ENCODE data around the gene CTF1. TPM values are rescaled to one million over a fixed set of nuclear protein-coding genes. Genes with fewer than 3 reads are reported as not detected.

Gene CTF1
- total RNA-seq, 1 experiment from 2014 or later, result 1.4 TPM

DNA sequence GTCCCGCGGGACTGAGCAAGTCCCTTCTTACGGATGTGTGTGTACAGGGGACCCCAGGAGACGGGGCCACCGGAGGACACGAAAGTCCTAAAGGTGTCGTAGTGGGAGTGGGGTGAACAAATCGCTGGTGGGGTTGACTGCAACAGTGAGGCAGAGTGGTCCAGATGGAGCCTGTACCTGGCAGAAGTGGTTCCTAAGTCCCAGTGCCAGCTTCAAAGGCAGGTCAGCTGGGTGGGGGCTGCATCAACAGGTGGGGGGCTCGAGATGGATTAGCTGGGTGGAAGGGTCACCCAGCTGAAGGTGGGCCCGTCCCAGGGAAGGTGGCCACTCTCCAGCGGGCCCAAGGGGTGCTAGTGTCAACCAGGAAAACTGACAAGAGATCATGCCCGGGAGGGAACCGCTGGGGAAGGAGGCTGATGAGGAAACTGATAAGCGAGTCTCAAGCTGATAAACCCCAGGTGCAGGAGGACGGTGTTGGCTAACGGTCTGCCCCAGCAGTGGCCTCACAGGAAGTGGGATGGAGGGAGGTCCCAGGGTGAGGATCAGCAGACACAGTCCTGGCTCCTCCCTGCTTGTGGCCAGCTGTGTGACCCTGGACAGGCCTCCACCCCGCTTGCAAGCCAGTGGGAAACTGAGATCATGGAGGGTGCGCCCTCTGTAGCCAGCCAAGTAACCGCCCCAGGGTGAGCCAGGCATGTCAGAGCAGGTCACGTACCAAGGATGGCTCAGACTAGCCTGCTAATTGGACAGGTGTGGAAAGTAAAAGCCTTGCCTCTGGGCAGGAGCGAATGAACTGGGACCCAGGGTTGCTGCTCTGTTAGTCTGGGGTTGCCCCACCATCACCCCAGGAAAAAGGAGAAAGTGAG lies 53.5 kb downstream of the CTF1 start:
- intact Hi-C loops (cut with micrococcal nuclease), result loop anchor here (10.0 kb wide), 2 partner anchors 145 to 495 kb away; partner anchors contain the start of genes VKORC1 and ZNF843
- Histone ChIP-seq H3K9me3 (ENCODE audit: control insufficient read depth in 1 of 2, insufficient read depth in 1 of 2, low read depth in 1 of 2, low read length in 2 of 2) (no peaks in the 10 kb centered on the region), H3K79me2 (ENCODE audit: insufficient read depth, low read length) (peaks cover 3% of the 10 kb centered on the region; the same call in 1 of the 2 replicates), H3K4me3 (replicated peaks in 1 of 2; ENCODE audit: low read depth in 1 of 2, low read length in 2 of 2) (peak overlapping the region; percentile 65 to 77), H3K9ac (ENCODE audit: low read length) (peak overlapping the region; percentile 82), H3K4me1 (ENCODE audit: control insufficient read depth in 1 of 2, insufficient read depth in 2 of 2, low read length in 2 of 2) (peaks cover 21 to 43% of the 10 kb centered on the region in 2 experiments), H3K9me2 (ENCODE audit: insufficient read depth) (no peaks in the 10 kb centered on the region), H4K20me1 (ENCODE audit: insufficient read depth) (no peaks in the 10 kb centered on the region), H3K4me2 (ENCODE audit: low read length) (peak overlapping the region; percentile 99), H3K27me3 (ENCODE audit: insufficient read depth, low read length) (no peaks in the 10 kb centered on the region), H2AFZ (ENCODE audit: low read depth, low read length, poor library complexity, severe bottlenecking) (no peak overlapping the region), H3K36me3 (ENCODE audit: control insufficient read depth in 1 of 2, insufficient read depth in 2 of 2, low read length in 2 of 2) (peaks cover 0 to 9% of the 10 kb centered on the region in 2 experiments; a peak in 1 of 4 replicates), H3K27ac (ENCODE audit: low read depth, low read length) (peak overlapping the region; percentile 96)
- CTCF ChIA-PET, result interaction anchor here (0.6 to 1.0 kb wide), 2 partner anchors 10 to 434 kb away, joined by 3 read pairs; no protein-coding TSS in a partner anchor
- DNase-seq (ENCODE audit: low read depth, low spot score), result peak; percentile 79
- ATAC-seq, result peak; percentile 63
- POLR2A ChIA-PET, result interaction anchor here (0.6 to 0.9 kb wide), 3 partner anchors 127 to 410 kb away, joined by 3 to 4 read pairs (median 3); partner anchors contain the start of gene KAT8
- TF ChIP-seq CEBPB (IDR thresholded peaks at IDR 0.05; ENCODE audit: low read depth), result no peak
- TF ChIP-seq YY1 (IDR thresholded peaks at IDR 0.05; ENCODE audit: extremely low read depth, insufficient replicate concordance, low read depth, low read length), result peak; percentile 37
- peak; percentile 67 for TF ChIP-seq POLR2A (IDR thresholded peaks at IDR 0.05; ENCODE audit: borderline replicate concordance, extremely low read depth, insufficient read depth, insufficient read length)
- TF ChIP-seq SP1 (IDR thresholded peaks at IDR 0.05; ENCODE audit: low read depth), result no peak
- no peak for TF ChIP-seq ELF1 (IDR thresholded peaks at IDR 0.05; ENCODE audit: borderline replicate concordance, low read depth)
- no peak for TF ChIP-seq RAD21 (IDR thresholded peaks at IDR 0.05; ENCODE audit: low read depth)
- TF ChIP-seq SRF (IDR thresholded peaks at IDR 0.05; ENCODE audit: low read depth), result no peak
- TF ChIP-seq, protein P1, sequence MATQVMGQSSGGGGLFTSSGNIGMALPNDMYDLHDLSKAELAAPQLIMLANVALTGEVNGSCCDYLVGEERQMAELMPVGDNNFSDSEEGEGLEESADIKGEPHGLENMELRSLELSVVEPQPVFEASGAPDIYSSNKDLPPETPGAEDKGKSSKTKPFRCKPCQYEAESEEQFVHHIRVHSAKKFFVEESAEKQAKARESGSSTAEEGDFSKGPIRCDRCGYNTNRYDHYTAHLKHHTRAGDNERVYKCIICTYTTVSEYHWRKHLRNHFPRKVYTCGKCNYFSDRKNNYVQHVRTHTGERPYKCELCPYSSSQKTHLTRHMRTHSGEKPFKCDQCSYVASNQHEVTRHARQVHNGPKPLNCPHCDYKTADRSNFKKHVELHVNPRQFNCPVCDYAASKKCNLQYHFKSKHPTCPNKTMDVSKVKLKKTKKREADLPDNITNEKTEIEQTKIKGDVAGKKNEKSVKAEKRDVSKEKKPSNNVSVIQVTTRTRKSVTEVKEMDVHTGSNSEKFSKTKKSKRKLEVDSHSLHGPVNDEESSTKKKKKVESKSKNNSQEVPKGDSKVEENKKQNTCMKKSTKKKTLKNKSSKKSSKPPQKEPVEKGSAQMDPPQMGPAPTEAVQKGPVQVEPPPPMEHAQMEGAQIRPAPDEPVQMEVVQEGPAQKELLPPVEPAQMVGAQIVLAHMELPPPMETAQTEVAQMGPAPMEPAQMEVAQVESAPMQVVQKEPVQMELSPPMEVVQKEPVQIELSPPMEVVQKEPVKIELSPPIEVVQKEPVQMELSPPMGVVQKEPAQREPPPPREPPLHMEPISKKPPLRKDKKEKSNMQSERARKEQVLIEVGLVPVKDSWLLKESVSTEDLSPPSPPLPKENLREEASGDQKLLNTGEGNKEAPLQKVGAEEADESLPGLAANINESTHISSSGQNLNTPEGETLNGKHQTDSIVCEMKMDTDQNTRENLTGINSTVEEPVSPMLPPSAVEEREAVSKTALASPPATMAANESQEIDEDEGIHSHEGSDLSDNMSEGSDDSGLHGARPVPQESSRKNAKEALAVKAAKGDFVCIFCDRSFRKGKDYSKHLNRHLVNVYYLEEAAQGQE (IDR thresholded peaks at IDR 0.05; ENCODE audit: low read depth), result no peak
- TF ChIP-seq, protein P2, sequence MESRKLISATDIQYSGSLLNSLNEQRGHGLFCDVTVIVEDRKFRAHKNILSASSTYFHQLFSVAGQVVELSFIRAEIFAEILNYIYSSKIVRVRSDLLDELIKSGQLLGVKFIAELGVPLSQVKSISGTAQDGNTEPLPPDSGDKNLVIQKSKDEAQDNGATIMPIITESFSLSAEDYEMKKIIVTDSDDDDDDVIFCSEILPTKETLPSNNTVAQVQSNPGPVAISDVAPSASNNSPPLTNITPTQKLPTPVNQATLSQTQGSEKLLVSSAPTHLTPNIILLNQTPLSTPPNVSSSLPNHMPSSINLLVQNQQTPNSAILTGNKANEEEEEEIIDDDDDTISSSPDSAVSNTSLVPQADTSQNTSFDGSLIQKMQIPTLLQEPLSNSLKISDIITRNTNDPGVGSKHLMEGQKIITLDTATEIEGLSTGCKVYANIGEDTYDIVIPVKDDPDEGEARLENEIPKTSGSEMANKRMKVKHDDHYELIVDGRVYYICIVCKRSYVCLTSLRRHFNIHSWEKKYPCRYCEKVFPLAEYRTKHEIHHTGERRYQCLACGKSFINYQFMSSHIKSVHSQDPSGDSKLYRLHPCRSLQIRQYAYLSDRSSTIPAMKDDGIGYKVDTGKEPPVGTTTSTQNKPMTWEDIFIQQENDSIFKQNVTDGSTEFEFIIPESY (IDR thresholded peaks at IDR 0.05; ENCODE audit: extremely low read depth, insufficient replicate concordance, low read length), result no peak
- TF ChIP-seq EZH2 (IDR thresholded peaks at IDR 0.05), result no peak
- TF ChIP-seq, protein P3, sequence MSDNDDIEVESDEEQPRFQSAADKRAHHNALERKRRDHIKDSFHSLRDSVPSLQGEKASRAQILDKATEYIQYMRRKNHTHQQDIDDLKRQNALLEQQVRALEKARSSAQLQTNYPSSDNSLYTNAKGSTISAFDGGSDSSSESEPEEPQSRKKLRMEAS (IDR thresholded peaks at IDR 0.05), result no peak
- TF ChIP-seq POLR2AphosphoS5 (IDR thresholded peaks at IDR 0.05; ENCODE audit: low read depth, low read length), result peak; percentile 96
- TF ChIP-seq, protein P4, sequence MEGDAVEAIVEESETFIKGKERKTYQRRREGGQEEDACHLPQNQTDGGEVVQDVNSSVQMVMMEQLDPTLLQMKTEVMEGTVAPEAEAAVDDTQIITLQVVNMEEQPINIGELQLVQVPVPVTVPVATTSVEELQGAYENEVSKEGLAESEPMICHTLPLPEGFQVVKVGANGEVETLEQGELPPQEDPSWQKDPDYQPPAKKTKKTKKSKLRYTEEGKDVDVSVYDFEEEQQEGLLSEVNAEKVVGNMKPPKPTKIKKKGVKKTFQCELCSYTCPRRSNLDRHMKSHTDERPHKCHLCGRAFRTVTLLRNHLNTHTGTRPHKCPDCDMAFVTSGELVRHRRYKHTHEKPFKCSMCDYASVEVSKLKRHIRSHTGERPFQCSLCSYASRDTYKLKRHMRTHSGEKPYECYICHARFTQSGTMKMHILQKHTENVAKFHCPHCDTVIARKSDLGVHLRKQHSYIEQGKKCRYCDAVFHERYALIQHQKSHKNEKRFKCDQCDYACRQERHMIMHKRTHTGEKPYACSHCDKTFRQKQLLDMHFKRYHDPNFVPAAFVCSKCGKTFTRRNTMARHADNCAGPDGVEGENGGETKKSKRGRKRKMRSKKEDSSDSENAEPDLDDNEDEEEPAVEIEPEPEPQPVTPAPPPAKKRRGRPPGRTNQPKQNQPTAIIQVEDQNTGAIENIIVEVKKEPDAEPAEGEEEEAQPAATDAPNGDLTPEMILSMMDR (IDR thresholded peaks at IDR 0.05 in 2 of 3, conservative IDR thresholded peaks at IDR 0.05 in 1 of 3; ENCODE audit: borderline replicate concordance in 1 of 3, insufficient read depth in 1 of 3, low read depth in 2 of 3, low read length in 2 of 3), result 0 out of 6 replicates have a peak, but pooled peaks of 1 of the 3 experiments have one; percentile 14
- no peak for TF ChIP-seq FOSL1 (IDR thresholded peaks at IDR 0.05; ENCODE audit: low read depth)
- no peak for TF ChIP-seq JUND (IDR thresholded peaks at IDR 0.05)
- BruUV-seq (replicated peaks), result no TSS peak
- RAD21 ChIA-PET (ENCODE audit: low non-redundant PET in 1 of 2, low total read pairs in 2 of 2, uncharacterized antibody in 2 of 2, unreplicated experiment in 2 of 2), result no interaction called here

Data from HCT116 (cell line).